Smooth muscle cell (in vitro differentiated cells): ENCODE data around the gene PTPRH. TPM values are rescaled to one million over a fixed set of nuclear protein-coding genes. Genes with fewer than 3 reads are reported as not detected.

Experiments
- DNase-seq: peaks from one replicate; lab custom pipeline; 2025; ENCODE audit not compliant: unreplicated experiment; lab: John Stamatoyannopoulos, UW
- H2AFZ ChIP-seq: fragments of 200-600 bp; sonication (generic); 2 replicates; pipeline ENCODE4 v1.6.0; 2016; ENCODE audit warnings: antibody characterized with exemption, low read depth, mild to moderate bottlenecking
- H3F3A ChIP-seq: fragments of 200-600 bp; sonication (generic); 2 replicates; pipeline ENCODE4 v1.6.0; 2017; ENCODE audit warnings: antibody characterized with exemption, low read depth
- H3K27ac ChIP-seq: fragments of 200-600 bp; sonication (generic); 2 replicates; pipeline ENCODE4 v1.5.1; 2016; ENCODE audit warnings: low read depth, mild to moderate bottlenecking
- H3K27me3 ChIP-seq: fragments of 200-600 bp; sonication (generic); 2 replicates; pipeline ENCODE4 v1.6.1; 2016; ENCODE audit warnings: low read depth, mild to moderate bottlenecking
- H3K36me3 ChIP-seq: fragments of 200-600 bp; sonication (generic); 2 replicates; pipeline ENCODE4 v1.5.1; 2016; ENCODE audit warnings: low read depth
- H3K4me1 ChIP-seq: fragments of 200-600 bp; sonication (generic); 2 replicates; pipeline ENCODE4 v1.5.1; 2016; ENCODE audit warnings: low read depth
- H3K4me2 ChIP-seq: fragments of 200-600 bp; sonication (generic); 2 replicates; pipeline ENCODE4 v1.6.0; 2016; ENCODE audit warnings: mild to moderate bottlenecking
- H3K4me3 ChIP-seq: fragments of 200-600 bp; sonication (generic); 2 replicates; pipeline ENCODE4 v1.5.1; 2016; ENCODE audit warnings: mild to moderate bottlenecking
- H3K79me2 ChIP-seq: fragments of 200-600 bp; sonication (generic); 2 replicates; pipeline ENCODE4 v1.6.0; 2016; ENCODE audit warnings: low read depth, mild to moderate bottlenecking
- H3K9ac ChIP-seq: fragments of 200-600 bp; sonication (generic); 2 replicates; pipeline ENCODE4 v1.6.0; 2016; ENCODE audit warnings: low read depth
- H3K9me3 ChIP-seq: fragments of 200-600 bp; sonication (generic); replicated peaks from 2 replicates; pipeline ENCODE4 v1.5.1; 2016; ENCODE audit warnings: low read depth
- H4K20me1 ChIP-seq: fragments of 200-600 bp; sonication (generic); 2 replicates; pipeline ENCODE4 v1.6.0; 2016; ENCODE audit warnings: low read depth
- WGBS: methylation state at CpG from one replicate; pipeline ENCODE4 v1.1.7; 2016; ENCODE audit warnings: low lambda C conversion rate; 5-methylcytosine and 5-hydroxymethylcytosine counted together
- polyA plus RNA-seq: library from polyadenylated mRNA; unstranded; fragments of >200 nt; fragmentation: Nextera tagmentation; extraction: Ambion mirVana; gene quantifications from 2 replicates; pipeline ENCODE4 v1.2.1, GENCODE V29; 2016
- total RNA-seq: library from RNA; depleted of rRNA; stranded (reverse); fragments of >200 nt; gene quantifications from 2 replicates; pipeline ENCODE4 v1.2.3, GENCODE V29; 2014
- TF ChIP-seq, protein P1 (sequence below): fragments of 200-600 bp; sonication (generic); IDR thresholded peaks from 2 replicates; pipeline ENCODE4 v1.5.1; 2017; ENCODE audit warnings: borderline replicate concordance, mild to moderate bottlenecking, antibody characterized with exemption; ENCODE audit not compliant: insufficient read depth, poor library complexity, severe bottlenecking

The PTPRH gene
- total and polyA plus RNA-seq, 2 experiments from 2014 or later: 0.18 TPM; not detected in 1

DNA sequence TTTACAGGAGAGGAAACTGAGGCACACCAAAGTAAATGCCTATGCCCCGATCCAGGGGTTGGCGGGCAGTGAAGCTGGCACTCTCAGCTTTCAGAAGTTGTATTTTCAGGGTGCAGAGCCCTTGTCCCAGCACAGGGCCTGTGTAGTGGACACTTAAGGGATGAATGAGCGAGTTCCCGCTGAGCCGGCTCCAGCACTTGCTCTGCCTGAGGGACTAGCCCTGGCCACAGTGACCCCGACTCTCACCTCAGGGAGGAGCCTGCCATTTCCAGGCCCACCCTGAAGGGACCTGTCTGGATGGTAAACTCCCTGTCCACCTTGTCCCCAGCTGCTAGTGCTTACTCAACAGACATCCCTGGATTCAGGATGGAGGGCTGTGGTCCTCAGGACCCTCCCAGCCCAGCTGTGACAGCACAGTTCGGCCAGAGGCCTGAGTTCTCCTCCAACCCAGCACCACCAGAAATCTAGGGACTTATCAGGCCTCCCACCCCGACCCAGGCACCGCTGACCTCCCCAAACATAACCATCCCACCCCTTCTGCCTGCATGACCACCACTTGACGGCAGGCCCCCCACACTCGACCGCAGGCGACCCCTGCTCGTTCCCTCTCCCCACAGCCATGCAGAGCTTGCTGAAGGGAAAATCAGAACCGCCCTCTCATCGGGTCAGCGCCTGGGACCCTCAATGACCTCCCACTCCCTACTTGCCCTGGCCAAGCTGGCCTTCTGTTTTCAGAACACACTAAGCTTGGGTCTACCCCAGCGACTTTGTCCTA is 41.1 kb upstream of the PTPRH start:
- Histone ChIP-seq H4K20me1 (peaks cover 99% of the 10 kb centered on the region), H3K9ac (no peak overlapping the region), H3K36me3 (no peaks in the 10 kb centered on the region), H3K27ac (no peak overlapping the region), H3K4me1 (no peaks in the 10 kb centered on the region), H3K27me3 (no peaks in the 10 kb centered on the region), H3F3A (no peaks in the 10 kb centered on the region), H3K79me2 (peaks cover 88% of the 10 kb centered on the region), H3K4me2 (no peak overlapping the region), H2AFZ (no peak overlapping the region), H3K9me3 (no peaks in the 10 kb centered on the region), H3K4me3 (no peak overlapping the region)
- TF ChIP-seq, protein P1, sequence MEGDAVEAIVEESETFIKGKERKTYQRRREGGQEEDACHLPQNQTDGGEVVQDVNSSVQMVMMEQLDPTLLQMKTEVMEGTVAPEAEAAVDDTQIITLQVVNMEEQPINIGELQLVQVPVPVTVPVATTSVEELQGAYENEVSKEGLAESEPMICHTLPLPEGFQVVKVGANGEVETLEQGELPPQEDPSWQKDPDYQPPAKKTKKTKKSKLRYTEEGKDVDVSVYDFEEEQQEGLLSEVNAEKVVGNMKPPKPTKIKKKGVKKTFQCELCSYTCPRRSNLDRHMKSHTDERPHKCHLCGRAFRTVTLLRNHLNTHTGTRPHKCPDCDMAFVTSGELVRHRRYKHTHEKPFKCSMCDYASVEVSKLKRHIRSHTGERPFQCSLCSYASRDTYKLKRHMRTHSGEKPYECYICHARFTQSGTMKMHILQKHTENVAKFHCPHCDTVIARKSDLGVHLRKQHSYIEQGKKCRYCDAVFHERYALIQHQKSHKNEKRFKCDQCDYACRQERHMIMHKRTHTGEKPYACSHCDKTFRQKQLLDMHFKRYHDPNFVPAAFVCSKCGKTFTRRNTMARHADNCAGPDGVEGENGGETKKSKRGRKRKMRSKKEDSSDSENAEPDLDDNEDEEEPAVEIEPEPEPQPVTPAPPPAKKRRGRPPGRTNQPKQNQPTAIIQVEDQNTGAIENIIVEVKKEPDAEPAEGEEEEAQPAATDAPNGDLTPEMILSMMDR: no peak
- WGBS: 93% methylated on average over 16 of the region's 18 CpGs
- no peak for DNase-seq

DNA sequence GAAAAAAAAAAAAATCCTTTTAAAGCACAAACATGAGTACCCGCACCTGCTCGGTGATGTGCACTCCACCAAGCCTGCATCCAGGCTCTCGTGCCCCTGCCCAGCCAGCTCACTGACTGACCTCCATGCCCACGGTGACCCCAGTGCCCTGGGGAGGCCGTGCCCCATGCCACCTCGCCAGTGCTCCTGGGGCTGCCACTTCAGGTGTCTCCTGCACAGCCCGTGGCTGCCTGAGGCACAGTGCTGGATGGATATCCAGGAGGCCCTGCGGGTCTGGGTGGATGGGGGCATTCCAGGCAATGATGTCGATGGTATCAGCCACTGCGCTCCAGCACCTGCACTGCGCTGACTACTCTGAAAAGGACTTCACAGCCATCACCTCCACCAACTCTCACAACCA is 40.5 kb upstream of the PTPRH start:
- Histone ChIP-seq H3K4me3 (no peak overlapping the region), H2AFZ (no peak overlapping the region), H3K36me3 (no peaks in the 10 kb centered on the region), H3K4me1 (no peaks in the 10 kb centered on the region), H4K20me1 (peaks cover 93% of the 10 kb centered on the region), H3K27me3 (no peaks in the 10 kb centered on the region), H3K9ac (no peak overlapping the region), H3K9me3 (no peaks in the 10 kb centered on the region), H3K79me2 (peaks cover 82% of the 10 kb centered on the region), H3F3A (no peaks in the 10 kb centered on the region), H3K27ac (no peak overlapping the region), H3K4me2 (no peak overlapping the region)
- DNase-seq: no peak
- 95% methylated on average over 11 of the region's 11 CpGs for WGBS
- TF ChIP-seq, protein P1: no peak

DNA sequence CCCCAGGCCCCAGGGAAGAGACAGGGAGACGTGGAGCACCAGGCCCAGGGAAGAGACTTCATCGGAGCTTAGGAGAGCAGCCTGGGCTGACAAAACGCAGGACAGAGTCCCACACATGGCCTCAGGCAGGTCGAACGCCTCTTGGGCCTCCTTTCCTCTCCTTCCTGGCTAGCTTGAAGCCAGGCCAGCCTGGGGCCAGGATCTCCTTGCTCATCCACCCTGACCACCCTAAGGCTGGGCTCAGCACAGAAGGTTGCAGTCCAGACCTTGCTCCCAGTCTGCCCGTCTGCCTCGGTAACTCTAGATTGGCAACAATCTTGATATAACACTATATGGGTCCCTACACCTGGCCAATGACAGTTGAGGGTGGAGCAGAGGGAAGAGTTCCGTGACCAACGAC is 39.4 kb upstream of the PTPRH start:
- 86% methylated on average over 9 of the region's 9 CpGs for WGBS

More for the DNA sequence above, 39.4 kb upstream of the PTPRH start:
- Histone ChIP-seq H2AFZ (no peak overlapping the region), H4K20me1 (peaks cover 87% of the 10 kb centered on the region), H3K9ac (no peak overlapping the region), H3F3A (no peaks in the 10 kb centered on the region), H3K27me3 (no peaks in the 10 kb centered on the region), H3K27ac (no peak overlapping the region), H3K4me2 (no peak overlapping the region), H3K4me1 (no peaks in the 10 kb centered on the region), H3K9me3 (no peaks in the 10 kb centered on the region), H3K79me2 (peaks cover 71% of the 10 kb centered on the region), H3K36me3 (no peaks in the 10 kb centered on the region), H3K4me3 (no peak overlapping the region)
- no peak for DNase-seq
- TF ChIP-seq, protein P1: no peak
